Body of pancreas (tissue), 4 donors: Measurements from ENCODE around the gene F8. TPM values are rescaled to one million over a fixed set of nuclear protein-coding genes. Genes with fewer than 3 reads are reported as not detected.

ENCODE experiments used
- ATAC-seq: fragments of 150-250 bp; one replicate; pipeline ENCODE4 v1.9.1; 2016
- DNase-seq, 4 donors: peaks; one replicate each; pipeline ENCODE4 v3.0.0-alpha.2; 2019
- H3K27ac ChIP-seq, 4 donors: fragments of 200-600 bp; sonication (generic); 1 replicate in 3 of 4; 2 replicates in 1 of 4; pipeline versions ENCODE4 v1.5.1 to v1.6.1; 2016 to 2019; ENCODE audit warnings: mild to moderate bottlenecking in 1 of 4, mixed read lengths in 1 of 4, moderate library complexity in 1 of 4
- H3K27me3 ChIP-seq, 2 donors: fragments of 200-600 bp; sonication (generic); one replicate each; pipeline ENCODE4 v1.6.0; 2016; ENCODE audit warnings: mild to moderate bottlenecking in 1 of 2
- H3K36me3 ChIP-seq, 2 donors: fragments of 200-600 bp; sonication (generic); replicated peaks in 1 of 2; 2 replicates each; pipeline ENCODE4 v1.5.1; 2016; ENCODE audit warnings: low read depth in 2 of 2; ENCODE audit not compliant: insufficient read depth in 1 of 2
- H3K4me1 ChIP-seq: fragments of 200-600 bp; sonication (generic); one replicate; pipeline ENCODE4 v1.6.0; 2016
- H3K4me3 ChIP-seq, 2 donors: fragments of 200-600 bp; sonication (generic); 1 replicate in 1 of 2; 2 replicates in 1 of 2; pipeline ENCODE4 v1.5.1; 2016 to 2019
- H3K9me3 ChIP-seq, 3 donors: fragments of 200-600 bp; sonication (generic); 1 replicate in 2 of 3; 2 replicates in 1 of 3; pipeline ENCODE4 v1.5.1; 2016
- POLR2A ChIP-seq, 3 donors: fragments of 450-650 bp; IDR thresholded peaks; one replicate each; pipeline ENCODE4 v1.6.1; 2016; ENCODE audit warnings: antibody characterized with exemption in 3 of 3, mild to moderate bottlenecking in 2 of 3
- WGBS, 2 donors: methylation state at CpG; one replicate each; pipeline ENCODE4 v1.1.5; 2017; 5-methylcytosine and 5-hydroxymethylcytosine counted together
- intact Hi-C: fragments of 100-400 bp; cut with DNase I; formaldehyde crosslinking; loops from one replicate; pipeline ENCODE4 v1.15.1; 2023
- total RNA-seq, 2 donors: library from RNA; depleted of rRNA; stranded (reverse); fragments of >200 nt; gene quantifications; one replicate each; pipeline ENCODE4 v1.1.0, GENCODE V29; 2016
- TF ChIP-seq, protein P1 (sequence below), 7 experiments: fragments of 450-650 bp in 4 of 7; fragments of 200-600 bp in 3 of 7; sonication (generic) in 3 of 7; IDR thresholded peaks; one replicate each; pipeline ENCODE4 v1.5.1; 2016 to 2019; ENCODE audit warnings: antibody characterized with exemption in 7 of 7

Gene F8
- total RNA-seq, 2 donors from 2014 or later = 5.7 to 9.2 TPM

DNA sequence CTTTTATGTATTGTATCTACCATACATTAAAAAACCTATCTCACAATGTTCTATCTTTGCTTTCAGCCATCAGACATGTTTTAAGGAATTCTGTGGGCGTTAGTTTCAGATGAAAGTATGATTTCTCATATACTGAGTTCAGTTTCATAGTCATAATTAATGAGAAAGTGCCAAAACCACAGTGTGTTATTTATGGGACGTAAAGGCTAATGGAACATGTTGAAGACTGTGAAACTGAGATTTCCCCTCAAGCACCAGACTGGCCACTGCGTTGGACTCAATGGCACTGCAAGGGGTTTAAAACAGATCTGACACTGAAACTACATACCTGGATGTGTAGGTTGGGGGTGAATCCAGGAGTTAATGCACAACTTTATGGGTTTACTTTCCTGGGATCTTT, 32.0 kb downstream of the F8 start:
- intact Hi-C loops = no loop called here
- TF ChIP-seq, protein P1, sequence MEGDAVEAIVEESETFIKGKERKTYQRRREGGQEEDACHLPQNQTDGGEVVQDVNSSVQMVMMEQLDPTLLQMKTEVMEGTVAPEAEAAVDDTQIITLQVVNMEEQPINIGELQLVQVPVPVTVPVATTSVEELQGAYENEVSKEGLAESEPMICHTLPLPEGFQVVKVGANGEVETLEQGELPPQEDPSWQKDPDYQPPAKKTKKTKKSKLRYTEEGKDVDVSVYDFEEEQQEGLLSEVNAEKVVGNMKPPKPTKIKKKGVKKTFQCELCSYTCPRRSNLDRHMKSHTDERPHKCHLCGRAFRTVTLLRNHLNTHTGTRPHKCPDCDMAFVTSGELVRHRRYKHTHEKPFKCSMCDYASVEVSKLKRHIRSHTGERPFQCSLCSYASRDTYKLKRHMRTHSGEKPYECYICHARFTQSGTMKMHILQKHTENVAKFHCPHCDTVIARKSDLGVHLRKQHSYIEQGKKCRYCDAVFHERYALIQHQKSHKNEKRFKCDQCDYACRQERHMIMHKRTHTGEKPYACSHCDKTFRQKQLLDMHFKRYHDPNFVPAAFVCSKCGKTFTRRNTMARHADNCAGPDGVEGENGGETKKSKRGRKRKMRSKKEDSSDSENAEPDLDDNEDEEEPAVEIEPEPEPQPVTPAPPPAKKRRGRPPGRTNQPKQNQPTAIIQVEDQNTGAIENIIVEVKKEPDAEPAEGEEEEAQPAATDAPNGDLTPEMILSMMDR (IDR thresholded peaks at IDR 0.05) = no peak
- no peak for TF ChIP-seq POLR2A (IDR thresholded peaks at IDR 0.05)
- H3K36me3 ChIP-seq = no peaks in the 10 kb centered on the region
- no peaks in the 10 kb centered on the region for H3K9me3 ChIP-seq
- no peaks in the 10 kb centered on the region for H3K27me3 ChIP-seq
- no peak for DNase-seq
- H3K4me1 ChIP-seq = peaks cover 22% of the 10 kb centered on the region
- ATAC-seq = no peak
- H3K4me3 ChIP-seq = no peak overlapping the region
- 97% methylated on average over 3 of the region's 3 CpGs for WGBS, 2 donors
- no peak overlapping the region for H3K27ac ChIP-seq

DNA sequence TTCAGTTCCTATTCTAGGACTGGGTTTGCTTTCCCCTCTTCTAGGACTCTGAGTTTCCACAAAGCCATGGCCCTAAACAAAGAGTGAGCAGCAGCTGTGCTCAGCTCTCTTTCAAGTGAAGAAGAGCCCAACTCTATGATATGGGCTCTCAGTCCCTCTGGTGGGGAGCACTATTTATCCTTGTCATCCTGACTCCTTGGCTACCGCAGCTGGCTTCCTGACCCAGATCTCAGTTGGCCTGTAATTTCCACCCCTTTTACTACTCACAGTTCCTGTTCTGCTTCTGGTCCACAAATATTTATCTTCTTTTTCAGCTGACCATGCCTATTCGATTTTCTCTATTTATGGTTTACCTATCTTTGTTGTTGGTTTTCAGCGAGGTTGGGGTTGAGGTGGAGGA, 33.8 kb downstream of the F8 start:
- TF ChIP-seq, protein P1 (IDR thresholded peaks at IDR 0.05) = no peak
- no peak for TF ChIP-seq POLR2A (IDR thresholded peaks at IDR 0.05)
- no peaks in the 10 kb centered on the region for H3K27me3 ChIP-seq
- intact Hi-C loops = loop anchor here (10.0 kb wide), 1 partner anchor 66 kb away; no protein-coding TSS in a partner anchor
- no peaks in the 10 kb centered on the region for H3K9me3 ChIP-seq
- WGBS, 2 donors = 15 to 33% methylated on average over 3 of the region's 3 CpGs
- ATAC-seq (peak; percentile 24), DNase-seq (no peak)
- no peak overlapping the region for H3K4me3 ChIP-seq
- peaks cover 22% of the 10 kb centered on the region for H3K4me1 ChIP-seq
- H3K27ac ChIP-seq = peak overlapping the region in 3 of 4 donors; percentile 23 to 62 (median 52)
- no peaks in the 10 kb centered on the region for H3K36me3 ChIP-seq

DNA sequence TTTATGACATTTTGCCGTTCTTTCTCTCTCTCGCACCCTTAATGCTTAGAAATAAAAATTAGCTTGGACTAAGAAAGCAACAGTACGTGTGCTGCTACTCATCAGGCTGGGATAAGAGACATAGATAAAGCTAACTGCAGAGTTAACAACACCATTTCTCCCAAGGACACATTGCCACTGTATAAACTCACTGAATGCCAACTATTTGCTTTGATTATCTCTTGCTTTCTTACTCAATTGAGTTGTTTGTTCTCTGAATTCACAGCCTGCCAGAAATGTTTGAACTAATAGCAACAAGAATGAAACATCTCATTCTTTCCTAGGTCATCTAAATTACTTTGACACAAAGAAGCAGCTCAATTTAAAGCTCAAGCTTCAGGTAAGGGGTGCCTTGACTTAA, 34.6 kb downstream of the F8 start:
- no peaks in the 10 kb centered on the region for H3K9me3 ChIP-seq
- 22 to 26% methylated on average over 3 of the region's 3 CpGs for WGBS, 2 donors
- H3K27me3 ChIP-seq = no peaks in the 10 kb centered on the region
- ATAC-seq = peak; percentile 77
- H3K36me3 ChIP-seq = no peaks in the 10 kb centered on the region
- H3K4me1 ChIP-seq = peaks cover 22% of the 10 kb centered on the region
- no peak for TF ChIP-seq POLR2A (IDR thresholded peaks at IDR 0.05)
- TF ChIP-seq, protein P1 (IDR thresholded peaks at IDR 0.05) = no peak
- H3K4me3 ChIP-seq = no peak overlapping the region
- H3K27ac ChIP-seq = peak overlapping the region in 3 of 4 donors; percentile 23 to 62 (median 52)
- intact Hi-C loops = loop anchor here (10.0 kb wide), 1 partner anchor 67 kb away; no protein-coding TSS in a partner anchor
- DNase-seq = no peak

DNA sequence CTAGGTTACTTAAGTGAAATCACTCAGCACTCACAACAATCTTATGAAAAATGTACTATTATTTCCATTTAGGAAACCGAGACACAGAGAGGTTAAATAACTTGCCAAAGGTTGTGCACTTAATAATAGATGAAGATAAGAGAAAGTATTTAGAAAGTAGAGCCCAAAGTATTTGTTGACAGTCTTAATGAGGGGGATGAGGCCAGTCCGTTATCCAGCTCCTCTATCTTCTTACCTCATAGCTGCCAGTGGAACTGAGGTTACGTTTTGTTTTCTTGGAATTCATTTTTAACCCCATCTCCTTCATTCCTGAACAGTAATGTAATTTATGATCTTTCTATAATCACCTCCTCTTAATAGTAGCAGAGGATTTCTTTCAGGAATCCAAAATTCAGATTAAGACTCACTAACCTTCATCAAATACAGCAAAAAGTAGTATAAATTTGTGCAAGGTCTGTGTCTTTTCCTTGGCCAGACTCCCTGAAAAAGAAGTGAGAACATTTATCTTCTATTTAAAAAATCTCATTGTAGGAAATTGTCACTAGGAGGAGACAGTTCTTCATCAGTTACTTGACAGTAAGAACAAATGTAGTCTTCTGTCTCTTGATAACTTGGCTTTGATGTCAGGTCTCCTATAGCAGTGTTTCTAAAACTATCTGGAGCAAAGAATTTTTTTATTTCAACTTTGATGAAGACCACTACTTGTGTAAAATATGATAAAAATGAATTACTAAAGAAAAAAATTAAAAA, 35.5 kb downstream of the F8 start:
- ATAC-seq (no peak), DNase-seq (no peak)
- Histone ChIP-seq H3K36me3 (no peaks in the 10 kb centered on the region), H3K4me1 (peaks cover 22% of the 10 kb centered on the region), H3K9me3 (no peaks in the 10 kb centered on the region), H3K27ac (peak overlapping the region in 1 of 4 donors; percentile 3), H3K4me3 (no peak overlapping the region), H3K27me3 (no peaks in the 10 kb centered on the region)
- TF ChIP-seq, protein P1 (IDR thresholded peaks at IDR 0.05) = peak in 1 of 7 experiments; percentile 19
- TF ChIP-seq POLR2A (IDR thresholded peaks at IDR 0.05) = no peak
- WGBS, 2 donors = 19 to 24% methylated on average over 3 of the region's 3 CpGs
- intact Hi-C loops = loop anchor here (10.0 kb wide), 1 partner anchor 68 kb away; no protein-coding TSS in a partner anchor

DNA sequence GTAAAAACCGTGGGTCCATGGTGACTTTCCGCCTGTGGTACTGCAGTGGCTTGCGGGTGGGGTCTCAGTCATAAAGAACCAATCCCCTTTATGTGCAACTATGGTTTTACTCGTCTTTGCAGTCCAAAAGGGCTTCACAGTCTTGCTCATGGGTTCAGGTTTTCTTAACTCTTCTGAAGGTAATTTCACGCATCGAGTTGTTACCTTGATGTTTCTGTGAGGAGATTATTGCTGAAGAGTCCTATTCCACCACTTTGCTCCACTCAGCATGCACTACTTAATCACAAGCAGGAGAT, 41.5 kb downstream of the F8 start:
- no peaks in the 10 kb centered on the region for H3K27me3 ChIP-seq
- H3K27ac ChIP-seq = peak overlapping the region in 3 of 4 donors; percentile 14 to 17 (median 15)
- H3K4me3 ChIP-seq = no peak overlapping the region
- 4 to 26% methylated on average over 3 to 6 of the region's 6 CpGs for WGBS, 2 donors
- no peaks in the 10 kb centered on the region for H3K36me3 ChIP-seq
- intact Hi-C loops = loop anchor here (10.0 kb wide), 1 partner anchor 74 kb away; no protein-coding TSS in a partner anchor
- no peaks in the 10 kb centered on the region for H3K9me3 ChIP-seq
- no peak for ATAC-seq
- no peak for DNase-seq
- no peak for TF ChIP-seq POLR2A (IDR thresholded peaks at IDR 0.05)
- TF ChIP-seq, protein P1 (IDR thresholded peaks at IDR 0.05) = no peak
- peaks cover 4% of the 10 kb centered on the region for H3K4me1 ChIP-seq
